BE2C (cell line): ENCODE measurements around the gene OOSP1.
"Not testable (repeated sequence)": the region's sequence is repeated elsewhere in the genome, so short reads cannot be mapped to it uniquely, and the experiment has no call there.

Source experiments
- DNase-seq: peaks from one replicate; pipeline ENCODE4 v3.0.0-alpha.2; 2020
- H3K27me3 ChIP-seq: fragments of 250-450 bp; sonication (Bioruptor Pico); 2 replicates; pipeline ENCODE4 v1.5.1; 2020; ENCODE audit warnings: mild to moderate bottlenecking
- H3K36me3 ChIP-seq: fragments of 250-450 bp; sonication (Bioruptor Pico); 2 replicates; pipeline ENCODE4 v1.5.1; 2020; ENCODE audit warnings: mild to moderate bottlenecking
- H3K4me1 ChIP-seq: fragments of 250-450 bp; sonication (Bioruptor Pico); 2 replicates; pipeline ENCODE4 v1.5.1; 2020
- H3K4me3 ChIP-seq: 2 replicates; pipeline ENCODE4 v1.5.1; 2011; ENCODE audit warnings: low read depth, low read length
- H3K9me3 ChIP-seq: fragments of 250-450 bp; sonication (Bioruptor Pico); 2 replicates; pipeline ENCODE4 v1.5.1; 2020
- CTCF ChIP-seq: IDR thresholded peaks from 2 replicates; pipeline ENCODE4 v1.5.1; 2012; ENCODE audit warnings: mild to moderate bottlenecking, low read depth, low read length

OOSP1 gene

GRCh38 chr11:59900366-59901126 is 37.7 kb upstream of the OOSP1 start:
- Histone ChIP-seq H3K4me3 (no peak overlapping the region), H3K9me3 (no peaks in the 10 kb centered on the region), H3K36me3 (no peaks in the 10 kb centered on the region), H3K27me3 (no peaks in the 10 kb centered on the region), H3K4me1 (no peaks in the 10 kb centered on the region)
- no peak for TF ChIP-seq CTCF
- DNase-seq, result no peak

GRCh38 chr11:59901306-59901705 is 36.9 kb upstream of the OOSP1 start:
- no peak for DNase-seq
- no peaks in the 10 kb centered on the region for H3K9me3 ChIP-seq
- no peak for TF ChIP-seq CTCF

GRCh38 chr11:59903569-59903968 is 34.7 kb upstream of the OOSP1 start:
- H3K9me3 ChIP-seq, H3K4me1 ChIP-seq, DNase-seq, H3K27me3 ChIP-seq, H3K36me3 ChIP-seq, H3K4me3 ChIP-seq: not testable (repeated sequence)

More at GRCh38 chr11:59901306-59901705, 36.9 kb upstream of the OOSP1 start:
- Histone ChIP-seq H3K36me3 (no peaks in the 10 kb centered on the region), H3K27me3 (no peaks in the 10 kb centered on the region), H3K4me3 (no peak overlapping the region), H3K4me1 (no peaks in the 10 kb centered on the region)

- H3K4me1 ChIP-seq, result no peaks in the 10 kb centered on the region
- no peaks in the 10 kb centered on the region for H3K9me3 ChIP-seq
- H3K4me3 ChIP-seq, result no peak overlapping the region
- no peak for DNase-seq
- no peaks in the 10 kb centered on the region for H3K36me3 ChIP-seq
- TF ChIP-seq CTCF, result no peak
- H3K27me3 ChIP-seq, result no peaks in the 10 kb centered on the region
Observed at GRCh38 chr11:59918480-59918879, 19.8 kb upstream of the OOSP1 start.

- Histone ChIP-seq H3K4me3 (no peak overlapping the region), H3K36me3 (no peaks in the 10 kb centered on the region), H3K4me1 (no peaks in the 10 kb centered on the region), H3K9me3 (no peaks in the 10 kb centered on the region), H3K27me3 (no peaks in the 10 kb centered on the region)
- DNase-seq, result peak; percentile 15
- TF ChIP-seq CTCF, result peak; percentile 40
Observed at GRCh38 chr11:59918987-59919589, 19.1 kb upstream of the OOSP1 start.

GRCh38 chr11:59923813-59924212 is 14.4 kb upstream of the OOSP1 start:
- TF ChIP-seq CTCF, result no peak
- Histone ChIP-seq H3K36me3 (no peaks in the 10 kb centered on the region), H3K4me1 (no peaks in the 10 kb centered on the region), H3K27me3 (no peaks in the 10 kb centered on the region), H3K9me3 (no peaks in the 10 kb centered on the region), H3K4me3 (no peak overlapping the region)
- no peak for DNase-seq
